ENCODE data around the gene CCP110. TPM values are rescaled to one million over a fixed set of nuclear protein-coding genes. Genes with fewer than 3 reads are reported as not detected.

The CCP110 gene
- total RNA-seq, 2 experiments from 2014 or later, result 22.6 to 38.4 TPM

- Histone ChIP-seq H3K79me2 (ENCODE audit: insufficient read depth, low read depth, low read length) (peaks cover 31% of the 10 kb centered on the region; the same call in 1 of the 2 replicates), H3K27ac (ENCODE audit: low read depth, low read length, poor library complexity, severe bottlenecking) (no peak overlapping the region), H3K36me3 (ENCODE audit: insufficient read depth, low read length) (peaks cover 74% of the 10 kb centered on the region), H3K4me1 (ENCODE audit: insufficient read depth, low read length, poor library complexity, severe bottlenecking) (peaks cover 20% of the 10 kb centered on the region), H2AFZ (ENCODE audit: low read length) (no peak overlapping the region), H3K9me3 (ENCODE audit: low read length) (no peaks in the 10 kb centered on the region), H3K4me3 (ENCODE audit: low read depth, low read length, poor library complexity, severe bottlenecking) (no peak overlapping the region), H3K4me2 (ENCODE audit: low read length) (no peak overlapping the region), H3K9me2 (ENCODE audit: insufficient read depth, low read length) (no peaks in the 10 kb centered on the region), H4K20me1 (ENCODE audit: insufficient read depth, low read length) (no peaks in the 10 kb centered on the region)
- DNase-seq (ENCODE audit: low spot score), result no peak
- no TSS peak for BruUV-seq (replicated peaks)
- TF ChIP-seq CTCF (conservative IDR thresholded peaks at IDR 0.05; ENCODE audit: low read length), result no peak
- TF ChIP-seq EZH2phosphoT487 (IDR thresholded peaks at IDR 0.05; ENCODE audit: borderline replicate concordance, low read depth, low read length), result no peak
- intact Hi-C loops (cut with micrococcal nuclease; ENCODE audit: unreplicated experiment), result no loop called here
- ChIA-PET CTCF (ENCODE audit: unreplicated experiment) (no interaction called here), POLR2A (interaction anchor here (0.7 kb wide), 1 partner anchor 9 kb away, joined by 3 read pairs; no protein-coding TSS in a partner anchor)
Observed at GRCh38 chr16:19515757-19516156, 8.0 kb upstream of the CCP110 start.

DNA sequence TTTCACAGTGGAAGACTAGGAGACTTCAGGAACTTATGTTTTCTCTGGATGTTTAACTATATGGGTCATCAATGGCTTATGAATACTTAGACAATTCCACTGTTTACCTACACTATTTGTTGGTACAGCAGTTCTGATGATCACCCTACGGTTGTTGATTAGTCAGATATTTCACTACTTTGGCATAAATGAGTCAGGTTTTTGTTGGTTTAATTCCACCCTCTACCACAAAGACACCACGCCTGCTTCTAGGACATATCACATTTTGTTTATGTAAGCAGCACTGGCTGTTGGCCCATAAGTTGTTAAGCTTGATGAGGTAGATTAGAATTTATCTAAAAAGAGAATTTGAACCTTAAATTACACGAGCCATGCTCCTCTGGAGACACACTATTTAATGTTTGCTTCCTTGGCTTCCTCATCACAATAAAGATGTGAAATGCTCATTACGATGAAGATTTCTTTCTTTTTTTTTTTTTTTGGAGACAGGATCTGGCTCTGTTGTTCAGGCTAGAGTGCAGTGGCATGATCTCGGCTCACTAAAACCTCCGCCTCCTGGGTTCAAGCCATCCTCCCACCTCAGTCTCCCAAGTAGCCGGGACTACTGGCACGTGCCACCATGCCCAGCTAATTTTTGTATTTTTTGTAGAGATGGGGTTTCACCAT lies 6.2 kb upstream of the CCP110 start:
- POLR2A ChIA-PET, result no interaction called here
- H3K36me3 ChIP-seq (ENCODE audit: insufficient read depth, low read length), result peaks cover 56% of the 10 kb centered on the region

More for the DNA sequence above, 6.2 kb upstream of the CCP110 start:
- no TSS peak for BruUV-seq (replicated peaks)
- no peaks in the 10 kb centered on the region for H3K9me2 ChIP-seq (ENCODE audit: insufficient read depth, low read length)
- peaks cover 38% of the 10 kb centered on the region for H3K79me2 ChIP-seq (ENCODE audit: insufficient read depth, low read depth, low read length)
- H4K20me1 ChIP-seq (ENCODE audit: insufficient read depth, low read length), result no peaks in the 10 kb centered on the region
- peaks cover 26% of the 10 kb centered on the region for H3K4me1 ChIP-seq (ENCODE audit: insufficient read depth, low read length, poor library complexity, severe bottlenecking)
- no peaks in the 10 kb centered on the region for H3K9me3 ChIP-seq (ENCODE audit: low read length)
- DNase-seq (ENCODE audit: low spot score), result no peak
- H3K4me3 ChIP-seq (ENCODE audit: low read depth, low read length, poor library complexity, severe bottlenecking), result no peak overlapping the region
- H3K4me2 ChIP-seq (ENCODE audit: low read length), result no peak overlapping the region
- H3K27ac ChIP-seq (ENCODE audit: low read depth, low read length, poor library complexity, severe bottlenecking), result no peak overlapping the region
- TF ChIP-seq EZH2phosphoT487 (IDR thresholded peaks at IDR 0.05; ENCODE audit: borderline replicate concordance, low read depth, low read length) (no peak), CTCF (conservative IDR thresholded peaks at IDR 0.05; ENCODE audit: low read length) (no peak)
- intact Hi-C loops (cut with micrococcal nuclease; ENCODE audit: unreplicated experiment), result no loop called here
- CTCF ChIA-PET (ENCODE audit: unreplicated experiment), result no interaction called here
- H2AFZ ChIP-seq (ENCODE audit: low read length), result no peak overlapping the region

Data from OCI-LY7 (cell line).